KBM-7 (cell line): Measurements from ENCODE around the gene BLCAP.
A peak's percentile ranks its signal among the peaks of the same experiment; 100 is the strongest.

Experiments
- DNase-seq: peaks from one replicate; pipeline ENCODE4 v3.0.0-alpha.2; 2015
- in situ Hi-C: fragments of 300-500 bp; cut with MboI; formaldehyde crosslinking; loops from 2 replicates; pipeline ENCODE4 v1.14.3; 2020; ENCODE audit warnings: low sequenced_read_pairs, low pct_unique_long_range_greater_than_20kb, mixed read lengths

Gene BLCAP

GRCh38 chr20:37535443-37536132 lies 7.9 kb upstream of the BLCAP start:
- peak; percentile 35 for DNase-seq

GRCh38 chr20:37534401-37535157 lies 6.9 kb upstream of the BLCAP start:
- peak; percentile 93 for DNase-seq
- in situ Hi-C loops, result loop anchor here (10.0 kb wide), 1 partner anchor 260 kb away; no protein-coding TSS in a partner anchor

More at GRCh38 chr20:37535443-37536132, 7.9 kb upstream of the BLCAP start:
- in situ Hi-C loops, result loop anchor here (10.0 kb wide), 1 partner anchor 261 kb away; no protein-coding TSS in a partner anchor

- in situ Hi-C loops, result loop anchor here (10.0 kb wide), 1 partner anchor 258 kb away; no protein-coding TSS in a partner anchor
- DNase-seq, result no peak
These were observed 5.6 kb upstream of the BLCAP start for GRCh38 chr20:37533154-37533715.

GRCh38 chr20:37531856-37532255 lies 4.2 kb upstream of the BLCAP start:
- no peak for DNase-seq
- in situ Hi-C loops, result loop anchor here (10.0 kb wide), 1 partner anchor 257 kb away; no protein-coding TSS in a partner anchor

- no peak for DNase-seq
- in situ Hi-C loops, result loop anchor here (10.0 kb wide), 1 partner anchor 256 kb away; no protein-coding TSS in a partner anchor
These were observed 3.0 kb upstream of the BLCAP start for GRCh38 chr20:37530696-37531095.

GRCh38 chr20:37529968-37530600 lies 2.4 kb upstream of the BLCAP start:
- in situ Hi-C loops, result loop anchor here (10.0 kb wide), 2 partner anchors 125 to 255 kb away; no protein-coding TSS in a partner anchor
- no peak for DNase-seq

GRCh38 chr20:37529214-37529967 lies 1.7 kb upstream of the BLCAP start:
- in situ Hi-C loops, result loop anchor here (10.0 kb wide), 1 partner anchor 125 kb away; no protein-coding TSS in a partner anchor
- no peak for DNase-seq

- in situ Hi-C loops, result loop anchor here (10.0 kb wide), 1 partner anchor 124 kb away; no protein-coding TSS in a partner anchor
- DNase-seq, result no peak
These were observed 954 bp upstream of the BLCAP start for GRCh38 chr20:37528446-37529213.

GRCh38 chr20:37526839-37527637 lies 638 bp downstream of the BLCAP start:
- peak; percentile 42 for DNase-seq
- in situ Hi-C loops, result loop anchor here (10.0 kb wide), 1 partner anchor 122 kb away; no protein-coding TSS in a partner anchor

GRCh38 chr20:37526238-37526838 lies 1.3 kb downstream of the BLCAP start:
- DNase-seq, result peak; percentile 71
- in situ Hi-C loops, result loop anchor here (10.0 kb wide), 1 partner anchor 122 kb away; no protein-coding TSS in a partner anchor

GRCh38 chr20:37525810-37526209 lies 1.9 kb downstream of the BLCAP start:
- no peak for DNase-seq
- in situ Hi-C loops, result loop anchor here (10.0 kb wide), 1 partner anchor 121 kb away; no protein-coding TSS in a partner anchor

- DNase-seq, result no peak
- in situ Hi-C loops, result loop anchor here (10.0 kb wide), 1 partner anchor 120 kb away; no protein-coding TSS in a partner anchor
These were observed 2.6 kb downstream of the BLCAP start for GRCh38 chr20:37524859-37525708.

GRCh38 chr20:37523911-37524700 lies 3.6 kb downstream of the BLCAP start:
- no peak for DNase-seq
- in situ Hi-C loops, result loop anchor here (10.0 kb wide), 1 partner anchor 119 kb away; no protein-coding TSS in a partner anchor

- in situ Hi-C loops, result loop anchor here (10.0 kb wide), 1 partner anchor 118 kb away; no protein-coding TSS in a partner anchor
- DNase-seq, result no peak
These were observed 4.7 kb downstream of the BLCAP start for GRCh38 chr20:37523012-37523391.
